A549 (cell line): ENCODE measurements around the gene KCNN1.

Source experiments
- EP300 ChIP-seq, 2 experiments: fragments of >200 bp; sonication (Bioruptor Twin); formaldehyde crosslinking; IDR thresholded peaks; 2 replicates in 1 of 2; 3 replicates in 1 of 2; pipeline ENCODE4 v1.6.1; 2016 to 2017
- HOXA7 ChIP-seq: fragments of 250-450 bp; sonication (Bioruptor Pico); IDR thresholded peaks from 2 replicates; pipeline ENCODE4 v1.5.0; 2020; ENCODE audit warnings: mild to moderate bottlenecking, moderate library complexity
- POLR2A ChIP-seq: IDR thresholded peaks from 2 replicates; pipeline ENCODE4 v1.6.1; 2012; ENCODE audit warnings: mild to moderate bottlenecking, low read length
- RAD21 ChIP-seq, 2 experiments: fragments of >200 bp in 1 of 2; sonication (Bioruptor Twin) in 1 of 2; formaldehyde crosslinking in 1 of 2; IDR thresholded peaks in 1 of 2; conservative IDR thresholded peaks in 1 of 2; 2 replicates in 1 of 2; 3 replicates in 1 of 2; pipeline ENCODE4 v1.6.1; 2012 to 2018; ENCODE audit warnings: inconsistent platforms in 1 of 2
- RCOR1 ChIP-seq: fragments of 150-350 bp; IDR thresholded peaks from 2 replicates; pipeline ENCODE4 v1.6.1; 2014; ENCODE audit warnings: antibody characterized with exemption, low read length, low read depth
- TF ChIP-seq, protein P1 (sequence below): fragments of >200 bp; sonication (Bioruptor Twin); formaldehyde crosslinking; IDR thresholded peaks from 3 replicates; pipeline ENCODE4 v1.5.1; 2016
- TF ChIP-seq, protein P2 (sequence below): fragments of >200 bp; sonication (Bioruptor Twin); formaldehyde crosslinking; IDR thresholded peaks from 3 replicates; pipeline ENCODE4 v1.6.1; 2016
- TF ChIP-seq, protein P3 (sequence below): IDR thresholded peaks from 2 replicates; pipeline ENCODE4 v1.6.1; 2012

- TF ChIP-seq, protein P1, sequence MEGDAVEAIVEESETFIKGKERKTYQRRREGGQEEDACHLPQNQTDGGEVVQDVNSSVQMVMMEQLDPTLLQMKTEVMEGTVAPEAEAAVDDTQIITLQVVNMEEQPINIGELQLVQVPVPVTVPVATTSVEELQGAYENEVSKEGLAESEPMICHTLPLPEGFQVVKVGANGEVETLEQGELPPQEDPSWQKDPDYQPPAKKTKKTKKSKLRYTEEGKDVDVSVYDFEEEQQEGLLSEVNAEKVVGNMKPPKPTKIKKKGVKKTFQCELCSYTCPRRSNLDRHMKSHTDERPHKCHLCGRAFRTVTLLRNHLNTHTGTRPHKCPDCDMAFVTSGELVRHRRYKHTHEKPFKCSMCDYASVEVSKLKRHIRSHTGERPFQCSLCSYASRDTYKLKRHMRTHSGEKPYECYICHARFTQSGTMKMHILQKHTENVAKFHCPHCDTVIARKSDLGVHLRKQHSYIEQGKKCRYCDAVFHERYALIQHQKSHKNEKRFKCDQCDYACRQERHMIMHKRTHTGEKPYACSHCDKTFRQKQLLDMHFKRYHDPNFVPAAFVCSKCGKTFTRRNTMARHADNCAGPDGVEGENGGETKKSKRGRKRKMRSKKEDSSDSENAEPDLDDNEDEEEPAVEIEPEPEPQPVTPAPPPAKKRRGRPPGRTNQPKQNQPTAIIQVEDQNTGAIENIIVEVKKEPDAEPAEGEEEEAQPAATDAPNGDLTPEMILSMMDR, result no peak
- TF ChIP-seq RAD21 (conservative IDR thresholded peaks at IDR 0.05 in 1 of 2, IDR thresholded peaks at IDR 0.05 in 1 of 2), result no peak
- TF ChIP-seq HOXA7 (CRISPR knock-in tag), result no peak
- TF ChIP-seq, protein P2, sequence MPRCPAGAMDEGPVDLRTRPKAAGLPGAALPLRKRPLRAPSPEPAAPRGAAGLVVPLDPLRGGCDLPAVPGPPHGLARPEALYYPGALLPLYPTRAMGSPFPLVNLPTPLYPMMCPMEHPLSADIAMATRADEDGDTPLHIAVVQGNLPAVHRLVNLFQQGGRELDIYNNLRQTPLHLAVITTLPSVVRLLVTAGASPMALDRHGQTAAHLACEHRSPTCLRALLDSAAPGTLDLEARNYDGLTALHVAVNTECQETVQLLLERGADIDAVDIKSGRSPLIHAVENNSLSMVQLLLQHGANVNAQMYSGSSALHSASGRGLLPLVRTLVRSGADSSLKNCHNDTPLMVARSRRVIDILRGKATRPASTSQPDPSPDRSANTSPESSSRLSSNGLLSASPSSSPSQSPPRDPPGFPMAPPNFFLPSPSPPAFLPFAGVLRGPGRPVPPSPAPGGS, result no peak
- TF ChIP-seq, protein P3, sequence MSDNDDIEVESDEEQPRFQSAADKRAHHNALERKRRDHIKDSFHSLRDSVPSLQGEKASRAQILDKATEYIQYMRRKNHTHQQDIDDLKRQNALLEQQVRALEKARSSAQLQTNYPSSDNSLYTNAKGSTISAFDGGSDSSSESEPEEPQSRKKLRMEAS, result no peak
- TF ChIP-seq EP300 (IDR thresholded peaks at IDR 0.05), result no peak
- TF ChIP-seq RCOR1, result no peak
- no peak for TF ChIP-seq POLR2A
Measured at GRCh38 chr19:18029617-18030338, 62.9 kb downstream of the KCNN1 start.
